Omental fat pad (tissue), 4 donors: ENCODE data around the gene OXNAD1. TPM values are rescaled to one million over a fixed set of nuclear protein-coding genes. Genes with fewer than 3 reads are reported as not detected.
"Not testable (repeated sequence)": the region's sequence is repeated elsewhere in the genome, so short reads cannot be mapped to it uniquely, and the experiment has no call there.

ENCODE experiments used
- ATAC-seq: fragments of 150-250 bp; one replicate; pipeline ENCODE4 v1.9.1; 2016; ENCODE audit warnings: mild to moderate bottlenecking, moderate library complexity; ENCODE audit not compliant: low FRiP score
- DNase-seq: peaks from one replicate; pipeline ENCODE4 v3.0.0-alpha.2; 2019; ENCODE audit warnings: low spot score
- CTCF ChIP-seq, 3 donors: fragments of 450-650 bp; IDR thresholded peaks; one replicate each; pipeline ENCODE4 v1.5.1; 2016 to 2017; ENCODE audit warnings: antibody characterized with exemption in 3 of 3, mild to moderate bottlenecking in 3 of 3, moderate library complexity in 2 of 3
- total RNA-seq, 4 donors: library from RNA; depleted of rRNA; stranded (reverse); fragments of >200 nt; gene quantifications; one replicate each; pipeline ENCODE4 v1.1.0, GENCODE V29; 2016

OXNAD1 gene
- total RNA-seq, 4 donors from 2014 or later = 13.7 to 21.3 (median 15.2) TPM

GRCh38 chr3:16307832-16308531, 43.0 kb downstream of the OXNAD1 start:
- DNase-seq (no peak), ATAC-seq (no peak)
- TF ChIP-seq CTCF (IDR thresholded peaks at IDR 0.05) = no peak

GRCh38 chr3:16308727-16309126, 43.7 kb downstream of the OXNAD1 start:
- TF ChIP-seq CTCF (IDR thresholded peaks at IDR 0.05) = no peak
- DNase-seq = no peak
- no peak for ATAC-seq

GRCh38 chr3:16309558-16309957, 44.5 kb downstream of the OXNAD1 start:
- DNase-seq = no peak
- TF ChIP-seq CTCF (IDR thresholded peaks at IDR 0.05) = no peak
- ATAC-seq = peak; percentile 64

- ATAC-seq, DNase-seq: not testable (repeated sequence)
Measured at GRCh38 chr3:16310486-16310885, 45.5 kb downstream of the OXNAD1 start.

- peak; percentile 68 for ATAC-seq
- TF ChIP-seq CTCF (IDR thresholded peaks at IDR 0.05) = no peak
- DNase-seq = no peak
Measured at GRCh38 chr3:16311960-16312451, 47.0 kb downstream of the OXNAD1 start.

- TF ChIP-seq CTCF (IDR thresholded peaks at IDR 0.05) = no peak
- ATAC-seq = no peak
Measured at GRCh38 chr3:16313886-16314645, 49.1 kb downstream of the OXNAD1 start.

GRCh38 chr3:16315623-16316022, 50.6 kb downstream of the OXNAD1 start:
- TF ChIP-seq CTCF (IDR thresholded peaks at IDR 0.05) = no peak
- no peak for ATAC-seq
- no peak for DNase-seq

More at GRCh38 chr3:16313886-16314645, 49.1 kb downstream of the OXNAD1 start:
- DNase-seq = no peak
